NCI-H526 treated with DMSO at 0.1 percent for 48 hours (cell line): ENCODE measurements around the gene SOX13.

Source experiments
- DNase-seq: peaks from one replicate; lab custom pipeline; 2025; lab: John Stamatoyannopoulos, UW

Gene SOX13

DNA sequence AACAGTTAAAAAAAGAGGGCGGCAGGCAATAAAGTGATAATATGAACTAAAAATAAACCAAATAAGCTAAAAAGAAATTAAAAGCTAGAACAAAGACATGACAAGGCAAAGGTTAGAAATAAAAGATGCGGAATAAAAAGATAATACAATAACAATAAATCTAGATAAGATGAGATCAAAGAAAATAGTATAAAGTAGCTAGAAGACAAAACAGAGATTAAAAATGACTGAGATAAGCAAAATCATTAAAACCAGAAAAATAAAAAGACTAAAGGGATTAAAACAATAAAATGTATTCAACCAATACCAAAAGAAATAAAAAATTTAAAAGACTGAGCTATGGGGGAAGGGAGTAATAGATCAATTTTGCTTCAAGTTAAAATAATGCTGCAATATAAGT is 10.8 kb upstream of the SOX13 start:
- no peak for DNase-seq

DNA sequence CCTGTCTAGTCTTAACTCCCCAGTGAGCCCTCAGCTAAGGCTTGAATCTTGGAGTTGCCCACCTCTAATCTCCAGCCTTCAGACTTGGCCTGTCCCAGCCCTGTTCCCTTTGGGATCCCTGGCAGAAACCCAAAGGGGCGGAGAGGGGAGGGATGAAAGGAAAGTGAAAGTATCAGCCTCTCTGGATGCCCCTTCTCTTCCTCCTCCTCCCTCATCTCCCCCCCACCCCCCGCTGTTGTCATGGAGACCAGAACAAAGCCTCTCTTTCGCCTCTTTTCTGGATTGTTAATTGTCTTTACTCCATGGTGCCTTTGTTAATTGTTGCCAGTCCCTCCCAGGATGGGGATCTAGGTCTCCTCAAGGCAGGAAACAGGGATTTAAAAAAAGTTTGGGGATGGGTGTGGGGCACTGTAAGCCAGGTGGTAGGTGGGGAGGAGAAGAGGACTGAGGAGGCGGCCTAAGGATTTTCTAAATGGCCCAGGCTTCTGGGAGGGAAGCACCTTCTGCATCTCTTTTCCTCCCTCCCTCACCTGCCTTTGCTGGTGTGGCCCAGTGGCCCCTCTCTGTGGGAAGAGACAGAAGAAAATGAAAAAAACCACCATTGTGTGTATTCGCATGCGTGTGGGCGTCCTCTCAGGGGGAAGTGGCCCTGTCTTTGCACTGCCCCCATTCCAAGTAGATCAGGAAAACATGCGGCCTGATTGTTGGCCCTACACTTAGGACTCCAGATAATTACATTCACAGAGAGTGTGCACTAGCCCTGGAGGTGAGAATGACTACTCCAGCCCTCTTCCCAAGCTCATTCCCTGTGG is 7.5 kb upstream of the SOX13 start:
- DNase-seq: no peak

DNA sequence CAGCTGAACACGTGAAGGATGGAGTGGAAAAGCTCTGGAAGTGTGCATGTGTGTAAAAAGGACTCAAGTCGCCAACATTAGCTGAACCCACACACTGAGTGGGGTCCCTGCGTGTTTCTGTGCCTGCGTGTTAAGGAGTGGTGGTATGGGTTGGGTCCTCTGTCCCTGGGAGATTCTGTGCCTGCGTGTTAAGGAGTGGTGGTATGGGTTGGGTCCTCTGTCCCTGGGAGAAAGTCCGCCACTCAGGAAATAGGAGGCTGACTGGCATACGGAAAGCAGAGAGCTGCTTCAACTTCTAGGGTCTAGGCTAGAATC is 7.0 kb upstream of the SOX13 start:
- no peak for DNase-seq

DNA sequence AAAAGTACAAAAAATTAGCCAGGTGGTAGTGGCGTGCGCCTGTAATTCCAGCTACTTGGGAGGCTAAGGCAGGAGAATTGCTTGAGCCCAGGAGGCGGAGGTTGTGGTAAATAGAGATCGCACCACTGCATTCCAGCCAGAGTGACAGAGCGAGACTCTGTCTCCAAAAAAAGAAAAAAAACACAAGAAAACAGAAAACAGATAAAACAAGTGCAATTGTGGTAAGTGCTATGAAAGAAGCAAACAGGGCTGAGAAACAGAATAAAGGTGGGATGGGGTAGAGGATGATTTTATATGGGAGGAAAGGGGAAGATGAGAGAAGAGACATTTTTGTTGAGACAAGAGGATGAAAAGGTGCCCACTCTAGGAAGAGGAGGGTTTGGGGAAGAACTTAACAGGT is 5.0 kb upstream of the SOX13 start:
- no peak for DNase-seq

DNA sequence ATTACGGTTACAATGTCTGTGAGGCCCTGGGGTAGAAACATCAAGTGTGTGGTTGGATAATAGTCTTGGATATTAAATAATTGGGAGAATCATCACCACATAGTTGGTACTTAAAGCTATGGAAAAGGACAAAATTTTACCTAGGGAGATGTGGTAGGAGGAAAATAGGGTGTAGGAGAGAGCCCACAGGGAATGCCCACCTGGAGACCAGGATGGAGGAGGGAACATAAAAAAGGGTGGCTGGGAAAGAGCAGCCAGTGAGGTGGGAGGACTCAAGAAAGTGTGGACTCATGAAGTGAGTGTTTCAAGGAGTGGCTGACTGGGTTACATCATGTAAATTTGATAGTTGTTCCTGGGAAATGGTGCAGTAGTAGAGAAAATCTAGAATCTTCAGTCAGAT is 3.0 kb upstream of the SOX13 start:
- no peak for DNase-seq

DNA sequence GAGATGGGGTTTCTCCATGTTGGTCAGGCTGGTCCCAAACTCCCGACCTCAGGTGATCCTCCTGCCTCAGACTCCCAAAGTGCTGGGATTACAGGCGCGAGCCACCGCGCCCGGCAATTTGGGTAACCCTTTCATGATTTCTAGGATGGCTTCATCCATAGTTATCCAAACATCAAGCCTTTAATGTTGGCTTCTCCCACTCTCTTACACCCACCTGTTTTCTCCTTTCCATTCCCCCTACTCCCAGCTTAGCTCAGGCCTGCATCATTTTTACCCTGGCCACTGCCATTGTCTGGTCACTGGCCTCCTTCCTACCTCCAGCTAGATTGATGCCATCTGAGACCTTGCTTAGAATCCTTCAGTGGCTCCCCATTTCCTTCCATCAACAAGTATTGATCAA is 2.0 kb upstream of the SOX13 start:
- DNase-seq: no peak

DNA sequence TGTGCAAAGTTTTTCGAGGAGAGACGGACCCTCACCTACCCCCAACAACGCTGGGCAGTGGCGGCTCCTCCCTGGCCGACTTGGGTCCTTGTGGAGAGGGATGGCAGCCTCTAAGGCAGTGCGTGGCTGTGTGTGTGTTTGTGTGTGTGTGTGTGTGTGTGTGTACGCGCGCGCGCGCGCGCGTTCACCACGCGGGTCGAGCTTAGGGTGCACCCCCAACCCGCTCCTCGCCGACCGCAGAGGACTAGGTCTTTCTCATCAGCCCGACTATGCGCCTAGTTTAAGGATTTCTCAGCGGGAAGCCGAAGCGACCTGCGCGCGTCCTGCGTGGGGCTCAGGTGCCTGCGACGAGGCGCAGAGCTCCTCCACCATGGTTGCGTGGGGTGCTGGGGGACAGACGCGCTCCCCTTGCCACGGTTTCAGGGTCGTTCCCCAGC is 940 bp downstream of the SOX13 start:
- no peak for DNase-seq

DNA sequence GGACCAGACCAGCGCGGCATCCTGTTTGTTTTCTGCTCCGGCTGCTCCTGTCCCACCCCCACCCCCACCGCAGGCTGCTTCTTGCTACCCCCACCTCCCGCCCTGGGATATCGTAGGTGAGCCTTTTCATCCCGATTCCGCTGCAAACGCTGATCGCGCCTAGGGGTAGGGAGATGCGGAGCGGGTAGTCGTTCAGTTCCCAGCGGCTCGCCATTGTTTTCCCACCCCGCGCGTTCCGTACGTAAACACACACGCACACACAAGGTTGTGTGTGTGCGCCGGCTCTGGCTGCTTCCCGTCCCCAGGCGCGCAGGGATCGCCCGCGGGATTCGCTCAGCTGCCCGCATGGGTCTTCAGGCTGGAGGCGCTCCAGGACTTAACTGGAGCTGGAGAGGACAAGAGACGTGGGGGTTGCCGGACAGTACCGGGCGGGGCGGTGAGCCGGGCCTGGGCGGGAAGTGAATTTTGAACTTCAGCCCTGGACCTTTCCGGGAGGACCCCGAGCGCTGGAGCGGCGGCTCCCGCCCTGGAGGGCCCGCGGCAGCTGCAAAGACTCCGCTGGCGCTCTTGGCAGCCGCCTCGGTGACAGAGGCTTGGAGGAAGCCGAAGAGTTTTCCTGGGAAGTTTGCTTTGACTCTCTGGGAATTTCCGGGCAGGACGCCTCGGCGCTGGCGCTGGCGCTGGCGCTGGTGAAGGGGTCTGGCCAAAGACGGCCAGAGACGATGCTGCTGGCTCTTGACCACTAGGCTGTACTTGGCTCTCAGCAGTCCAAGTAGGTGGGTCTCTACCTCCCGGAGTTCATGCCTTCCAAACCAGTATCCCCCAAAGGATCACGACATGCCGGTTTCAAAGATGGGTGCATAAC is 1.6 kb downstream of the SOX13 start:
- DNase-seq: peak; percentile 26

DNA sequence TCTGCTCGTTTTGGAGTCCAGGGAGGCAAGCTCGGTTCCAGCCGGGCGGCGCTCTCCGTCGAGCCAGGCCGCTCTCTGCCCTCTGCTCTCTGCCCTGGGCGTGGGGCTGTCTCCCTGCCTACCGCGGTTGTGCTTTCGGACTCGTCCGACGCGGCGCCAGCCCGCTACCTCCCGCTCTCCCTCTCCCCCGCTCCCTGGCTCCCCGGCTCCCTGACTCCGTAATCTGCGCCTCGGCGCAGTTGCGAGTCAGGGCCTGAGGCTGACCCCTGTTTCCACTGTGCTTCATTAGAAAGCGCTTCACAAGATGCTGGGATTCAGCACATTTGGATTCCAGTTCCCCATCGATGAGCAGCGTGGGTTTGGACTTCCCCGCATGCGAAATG is 2.2 kb downstream of the SOX13 start:
- DNase-seq: no peak

DNA sequence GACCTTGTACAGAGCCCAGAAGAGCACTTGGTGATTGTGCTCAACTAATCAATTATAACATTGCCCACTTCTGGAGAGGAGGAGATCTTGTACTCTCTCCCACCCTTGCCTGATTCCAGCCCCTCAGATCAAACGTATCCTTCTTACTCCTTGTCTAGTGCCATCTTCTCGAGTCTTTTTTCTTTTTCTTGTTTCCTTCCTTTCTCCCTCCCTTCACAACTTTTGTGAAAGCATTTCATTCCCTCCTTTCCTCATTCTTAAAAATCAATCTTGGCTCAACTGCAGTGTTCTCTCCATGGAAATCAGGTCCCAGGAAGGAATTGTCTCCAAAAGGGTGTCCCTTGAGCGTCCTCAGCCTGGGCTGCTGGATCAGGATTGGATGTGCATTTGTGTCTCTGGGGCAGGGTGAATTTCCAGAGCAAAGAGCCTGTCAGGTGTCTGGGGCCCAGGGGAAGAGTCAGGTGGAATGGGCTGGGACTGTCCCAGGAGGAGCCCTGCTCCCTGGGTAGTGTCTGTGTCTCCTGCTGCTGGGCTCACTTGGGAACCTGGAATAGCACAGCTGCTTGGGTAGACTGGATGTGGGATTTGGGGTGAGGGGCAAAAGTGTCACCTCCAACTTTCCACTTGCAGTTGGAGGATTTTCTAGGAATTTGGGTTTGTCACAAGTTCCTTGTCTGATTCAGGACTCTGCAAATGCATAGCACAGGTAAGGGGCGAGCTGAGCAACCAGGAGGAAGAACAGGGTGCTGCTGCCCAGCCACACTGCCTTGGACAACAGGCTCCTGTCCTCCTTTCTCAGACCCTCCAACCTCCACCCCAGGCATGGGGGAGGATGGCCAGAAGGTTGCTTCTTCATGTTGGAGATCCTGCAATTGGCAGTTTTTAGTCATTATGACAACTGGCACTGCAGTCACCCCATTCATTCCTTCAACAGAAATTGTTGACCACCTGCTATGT is 3.3 kb downstream of the SOX13 start:
- DNase-seq: no peak

DNA sequence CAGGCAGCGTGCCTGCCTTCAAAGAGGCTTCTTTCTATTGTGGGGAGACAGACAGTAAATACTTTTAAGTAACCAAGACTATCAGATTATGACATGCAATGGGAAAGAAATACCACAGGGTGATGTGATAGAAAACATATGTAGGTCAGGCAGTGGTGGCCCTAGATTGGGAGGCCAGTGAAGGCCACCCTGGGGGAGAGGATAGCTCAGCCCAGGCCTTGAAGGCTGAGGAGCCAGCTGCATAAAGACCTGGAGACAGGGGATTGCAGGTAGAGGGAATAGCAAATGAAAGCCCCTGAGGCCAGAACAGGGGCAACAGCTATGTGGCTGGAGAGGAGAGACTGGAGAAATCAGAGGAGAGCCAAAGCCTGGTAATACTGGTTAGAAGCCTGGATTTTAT is 4.0 kb downstream of the SOX13 start:
- no peak for DNase-seq

DNA sequence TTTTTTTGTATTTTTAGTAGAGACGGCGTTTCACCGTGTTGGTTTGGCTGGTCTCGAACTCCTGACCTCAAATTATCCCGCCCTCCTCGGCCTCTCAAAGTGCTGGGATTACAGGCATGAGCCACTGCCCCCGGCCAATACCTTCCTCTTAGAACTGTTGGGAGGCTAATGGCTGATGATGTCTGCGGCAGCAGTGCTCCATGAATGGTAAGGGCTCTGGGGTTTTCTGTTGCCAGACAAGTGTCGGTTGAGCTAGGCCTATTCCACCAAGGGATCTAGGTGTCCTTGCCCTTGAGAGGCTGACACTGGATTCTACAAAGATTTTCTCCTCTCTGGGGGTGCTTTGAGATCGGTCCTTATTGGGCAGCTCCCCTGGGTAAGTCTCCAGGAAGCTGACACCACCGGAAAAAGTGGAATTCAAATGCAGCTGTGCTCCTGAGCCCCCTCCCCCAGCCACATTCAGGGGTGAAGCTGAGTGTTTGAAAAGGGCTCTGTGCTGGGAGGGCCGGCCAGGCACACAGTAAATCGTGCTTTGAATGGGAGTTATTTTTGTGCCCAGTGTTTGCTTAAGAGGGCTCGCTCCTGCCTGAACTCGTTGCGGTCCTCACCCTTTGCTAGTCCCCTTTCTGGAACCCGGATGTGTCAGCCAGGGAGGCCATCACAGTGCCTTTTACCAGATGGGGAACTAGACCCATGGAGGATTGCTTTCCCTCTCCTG is 5.2 kb downstream of the SOX13 start:
- DNase-seq: peak; percentile 89

DNA sequence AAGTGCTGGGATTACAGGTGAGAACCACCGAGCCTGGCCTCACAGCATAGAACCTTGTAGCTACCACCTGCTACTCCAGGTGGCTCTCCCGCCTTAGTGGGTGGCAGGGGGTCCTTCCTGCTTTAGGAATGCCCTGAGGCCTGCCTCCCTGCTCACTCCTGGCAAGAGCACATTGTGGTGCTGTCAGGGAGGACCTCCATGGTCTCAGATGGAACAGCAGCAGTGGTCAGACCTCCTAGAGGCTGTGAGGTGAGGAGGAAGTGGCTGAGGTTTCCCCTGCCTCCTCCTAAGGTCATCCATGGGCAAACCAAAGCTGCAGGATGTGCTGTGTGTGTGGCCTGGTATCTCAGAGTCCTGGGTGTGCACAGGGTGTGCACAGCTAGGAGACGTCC is 6.7 kb downstream of the SOX13 start:
- no peak for DNase-seq

DNA sequence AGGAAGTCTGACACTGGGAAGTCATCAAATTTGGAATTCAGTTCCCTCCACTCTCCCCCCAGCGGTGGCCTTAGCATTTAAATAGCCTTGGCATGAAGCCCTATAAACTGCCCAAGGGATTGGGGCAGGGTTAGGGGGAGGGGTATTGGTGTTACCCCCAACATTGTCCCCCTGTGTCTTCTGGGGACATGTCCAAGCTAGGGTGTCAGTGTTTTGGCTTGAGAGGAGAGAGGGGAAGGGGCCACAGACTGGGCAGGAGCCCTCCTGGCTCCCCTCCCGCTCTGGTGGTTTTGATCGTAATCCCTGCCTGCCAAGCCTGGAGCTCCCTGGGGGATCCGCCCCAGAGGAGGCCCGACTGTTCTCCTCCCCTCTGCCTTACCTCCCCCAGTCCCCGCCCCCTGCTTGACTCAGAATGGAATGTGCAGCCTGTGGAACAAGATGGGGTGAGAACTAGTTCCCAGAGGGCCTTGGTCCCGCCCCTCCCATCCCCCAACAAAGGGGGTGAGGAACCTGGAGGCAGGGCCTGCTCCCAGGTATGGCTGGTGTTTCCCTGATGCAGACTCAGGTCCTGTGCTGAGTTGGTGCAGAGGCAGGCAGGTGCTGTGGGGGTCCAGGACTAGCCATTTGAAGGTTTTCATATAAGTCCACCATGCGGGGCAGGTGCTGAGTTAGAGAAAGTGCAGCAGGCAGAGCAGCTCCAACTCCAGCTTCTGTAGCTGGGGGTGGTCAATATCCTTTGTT is 7.4 kb downstream of the SOX13 start:
- DNase-seq: peak; percentile 71

DNA sequence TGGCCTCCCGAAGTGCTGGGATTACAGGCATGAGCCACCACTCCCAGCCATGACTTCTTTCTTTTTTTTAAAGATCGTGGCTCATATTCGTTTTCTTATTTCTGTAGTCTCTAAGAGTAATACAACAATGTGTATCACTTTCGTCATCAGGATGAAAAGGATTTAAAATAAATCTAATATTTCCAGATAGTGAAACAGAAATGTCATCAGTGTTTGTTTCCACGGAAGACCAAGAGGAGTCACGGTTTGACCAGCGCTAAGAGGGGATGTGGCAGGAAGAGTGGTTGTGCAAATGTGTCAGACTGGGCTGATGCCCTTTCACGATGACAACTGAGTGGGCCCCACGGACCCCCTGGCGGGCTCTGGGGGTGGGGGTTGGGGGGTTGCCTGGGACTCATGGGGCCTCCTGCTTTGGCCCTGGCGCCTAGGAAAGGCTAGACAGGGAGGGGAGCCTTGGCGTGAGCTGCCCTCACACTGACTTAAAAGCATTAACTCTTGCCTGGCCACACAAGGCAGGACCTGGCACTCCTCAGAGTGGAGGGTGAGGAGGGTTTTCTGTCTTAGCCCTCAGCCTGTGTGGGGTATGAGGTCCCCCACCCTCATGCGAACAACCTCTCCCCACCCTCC is 8.4 kb downstream of the SOX13 start:
- no peak for DNase-seq

DNA sequence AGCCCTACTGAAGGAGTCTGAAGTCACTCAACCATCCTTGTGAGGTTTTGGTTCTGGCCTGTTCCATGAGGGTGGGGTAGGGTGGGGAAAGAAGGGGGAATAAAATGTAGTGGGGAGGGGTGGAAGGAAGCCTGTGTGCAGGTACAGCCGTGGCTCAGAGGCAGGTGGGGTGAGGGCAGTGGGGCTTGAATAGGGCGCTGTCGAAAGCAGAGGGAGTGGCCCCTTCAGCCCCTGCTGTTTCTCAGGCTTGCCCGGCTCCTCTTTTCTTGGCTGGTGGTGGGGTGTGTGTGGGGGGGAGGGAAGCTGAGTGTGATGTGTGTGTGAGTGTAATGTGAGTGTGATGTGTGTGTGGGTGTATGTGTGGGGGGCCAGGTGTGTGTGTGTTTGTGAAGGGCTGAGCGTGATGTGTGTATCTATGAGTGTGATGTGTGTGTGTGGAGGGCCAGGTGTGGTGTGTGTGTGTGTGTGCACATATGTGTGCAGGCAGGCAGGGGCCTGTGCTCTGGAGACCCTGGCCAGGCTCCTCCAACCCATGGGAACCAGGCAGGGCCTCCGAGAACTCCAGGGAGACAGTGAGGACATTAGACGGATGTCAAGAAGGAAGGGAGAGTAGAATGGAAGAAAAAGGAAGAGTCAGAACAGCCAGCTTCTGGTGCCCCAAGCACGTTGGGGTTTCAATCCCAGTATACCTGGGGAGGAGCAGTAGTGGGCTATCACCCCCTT is 9.0 kb downstream of the SOX13 start:
- no peak for DNase-seq

DNA sequence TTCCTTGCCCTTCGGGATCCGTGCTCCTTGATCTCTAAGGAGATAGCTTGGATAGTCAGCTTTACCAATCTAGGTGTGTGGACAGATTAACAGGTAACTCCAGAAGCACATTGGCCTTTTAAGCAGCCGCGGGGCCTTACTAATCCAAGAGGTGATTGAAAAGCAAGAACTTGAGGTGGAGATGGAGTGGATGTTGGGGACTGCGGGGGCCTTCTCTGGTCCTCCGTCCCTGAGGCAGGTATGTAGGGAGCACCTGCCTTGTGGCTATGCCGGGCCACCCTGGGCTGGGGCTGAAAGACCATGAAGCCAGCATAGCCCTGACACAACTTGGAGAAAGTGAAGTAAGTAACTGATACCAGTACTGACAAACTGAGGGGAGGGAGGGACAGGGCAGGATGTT is 10.6 kb downstream of the SOX13 start:
- DNase-seq: no peak

DNA sequence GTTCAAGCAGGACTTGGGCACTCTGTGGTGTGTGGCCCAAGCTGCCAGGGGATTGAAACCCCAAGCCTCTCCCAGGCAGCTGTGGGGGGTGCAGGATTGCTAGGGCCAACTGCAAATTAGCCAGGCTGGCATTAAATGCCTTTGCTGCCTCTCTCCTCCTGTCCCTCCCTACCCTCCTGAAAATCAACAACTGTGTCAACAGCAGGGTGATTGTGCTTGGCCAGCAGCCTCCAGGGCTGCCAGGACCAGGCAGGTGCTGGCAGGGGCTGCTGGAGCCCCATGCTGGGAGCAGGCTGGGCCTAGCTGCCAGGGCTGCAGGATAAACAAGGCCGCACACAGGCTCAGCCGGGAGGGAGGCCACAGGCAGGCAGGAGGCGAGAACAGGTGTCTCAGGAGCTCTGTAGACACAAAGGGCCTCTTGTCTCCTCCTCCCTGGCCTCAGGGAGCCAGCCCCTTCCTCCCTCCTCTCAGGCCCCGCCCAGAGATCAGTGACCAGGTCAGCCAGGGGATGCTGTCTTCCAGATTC is 11.4 kb downstream of the SOX13 start:
- peak; percentile 89 for DNase-seq

DNA sequence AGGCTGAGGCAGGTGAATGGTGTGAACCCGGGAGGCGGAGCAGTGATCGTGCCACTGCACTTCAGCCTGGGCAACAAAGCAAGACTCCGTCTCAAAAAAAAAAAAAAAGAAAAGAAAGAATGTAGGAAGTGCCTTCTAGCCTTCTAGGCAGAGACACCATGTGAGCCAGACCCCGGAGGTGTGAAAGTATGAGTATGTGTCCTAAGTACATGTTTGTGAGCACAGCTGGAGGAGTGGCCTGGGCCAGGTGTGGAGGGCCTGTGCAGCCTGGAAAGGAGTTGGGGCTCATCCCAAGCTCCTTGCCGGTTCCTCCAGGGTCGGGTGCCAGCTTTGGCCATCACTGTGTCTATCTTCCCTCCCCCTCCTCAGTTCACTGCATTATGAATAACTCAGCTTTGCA is 13.0 kb downstream of the SOX13 start:
- no peak for DNase-seq
